HG02798 (cell line): ENCODE results near the gene SCP2.
A peak's percentile ranks its signal among the peaks of the same experiment; 100 is the strongest.
"Not testable (repeated sequence)": the region's sequence is repeated elsewhere in the genome, so short reads cannot be mapped to it uniquely, and the experiment has no call there.

Experiments used
- ATAC-seq: cut with Tn5 transposase; IDR thresholded peaks from one replicate; pipeline ENCODE4 v1.9.1; 2021; ENCODE audit warnings: mild to moderate bottlenecking; ENCODE audit not compliant: unreplicated experiment, poor library complexity

SCP2 gene

DNA sequence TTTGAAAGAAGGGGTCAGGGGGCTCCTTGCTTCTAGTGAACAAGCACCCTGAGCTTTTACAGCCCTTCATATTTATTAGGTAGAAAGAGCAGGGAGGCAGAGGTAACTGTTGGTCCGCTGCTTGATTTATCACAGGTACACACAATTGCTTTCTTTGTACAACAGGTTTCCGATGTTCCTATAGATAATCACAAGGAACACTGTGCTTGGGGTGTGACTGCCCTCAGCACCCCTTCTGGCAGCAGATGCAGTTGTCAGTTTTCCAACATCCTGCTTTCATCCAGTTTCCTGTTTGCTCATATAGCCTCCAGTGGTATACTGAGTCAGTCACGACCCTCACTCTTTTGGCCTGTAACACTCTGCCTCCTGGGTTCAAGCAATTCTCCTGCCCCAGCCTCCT, 40.6 kb downstream of the SCP2 start:
- no peak for ATAC-seq

DNA sequence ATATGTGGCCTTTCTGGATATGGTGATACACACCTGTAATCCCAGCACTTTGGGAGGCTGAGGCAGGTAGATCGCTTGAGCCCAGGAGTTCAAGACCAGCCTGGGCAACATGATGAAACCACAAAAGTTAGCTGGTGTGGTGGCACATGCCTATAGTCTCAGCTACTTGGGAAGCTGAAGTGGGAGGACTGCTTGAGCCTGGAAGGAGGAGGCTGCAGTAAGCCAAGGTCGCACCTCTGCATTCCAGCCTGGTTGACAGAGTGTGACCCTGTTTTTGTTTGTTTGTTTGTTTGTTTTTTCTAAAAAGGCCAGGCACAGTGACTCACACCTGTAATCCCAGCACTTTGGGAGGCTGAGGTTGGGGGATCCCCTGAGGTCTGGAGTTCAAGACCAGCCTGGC, 42.2 kb downstream of the SCP2 start:
- not testable (repeated sequence) for ATAC-seq

DNA sequence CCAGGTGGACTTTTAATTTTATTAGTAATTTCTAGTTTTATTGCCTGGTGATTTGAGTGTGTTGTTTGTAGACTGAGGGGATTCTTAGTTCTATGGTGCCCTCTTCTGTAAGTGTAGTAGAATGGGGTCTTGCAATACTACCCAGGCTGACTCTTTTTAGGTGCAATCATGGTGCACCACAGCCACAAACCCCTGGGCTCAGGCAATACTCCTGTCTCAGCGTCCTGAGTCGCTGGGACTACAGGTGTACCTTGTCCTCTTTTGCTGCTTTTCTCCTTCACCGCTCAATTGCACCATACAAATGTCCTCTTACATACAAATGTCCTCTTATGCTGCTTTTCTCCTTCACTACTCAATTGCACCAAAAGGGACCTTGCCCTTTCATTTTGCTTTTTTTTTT, 43.1 kb downstream of the SCP2 start:
- ATAC-seq = no peak

DNA sequence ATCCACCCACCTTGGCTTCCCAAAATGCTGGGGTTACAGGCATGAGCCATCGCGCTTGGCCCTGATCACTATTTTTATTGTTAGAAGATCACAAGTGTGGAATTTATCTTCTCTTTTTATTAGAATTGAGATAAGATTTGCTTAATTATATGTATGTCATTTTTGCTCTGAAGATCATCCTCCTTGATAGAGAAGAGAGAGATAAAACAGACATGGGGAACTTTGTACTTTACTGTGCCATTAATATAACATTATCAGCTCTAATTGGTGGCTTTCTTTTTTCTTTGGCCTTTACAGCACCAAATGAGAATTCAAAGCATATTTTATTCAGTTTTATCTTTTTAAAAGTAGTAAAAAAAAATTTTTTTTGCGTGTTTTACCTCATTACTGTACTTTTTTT, 46.8 kb downstream of the SCP2 start:
- no peak for ATAC-seq

DNA sequence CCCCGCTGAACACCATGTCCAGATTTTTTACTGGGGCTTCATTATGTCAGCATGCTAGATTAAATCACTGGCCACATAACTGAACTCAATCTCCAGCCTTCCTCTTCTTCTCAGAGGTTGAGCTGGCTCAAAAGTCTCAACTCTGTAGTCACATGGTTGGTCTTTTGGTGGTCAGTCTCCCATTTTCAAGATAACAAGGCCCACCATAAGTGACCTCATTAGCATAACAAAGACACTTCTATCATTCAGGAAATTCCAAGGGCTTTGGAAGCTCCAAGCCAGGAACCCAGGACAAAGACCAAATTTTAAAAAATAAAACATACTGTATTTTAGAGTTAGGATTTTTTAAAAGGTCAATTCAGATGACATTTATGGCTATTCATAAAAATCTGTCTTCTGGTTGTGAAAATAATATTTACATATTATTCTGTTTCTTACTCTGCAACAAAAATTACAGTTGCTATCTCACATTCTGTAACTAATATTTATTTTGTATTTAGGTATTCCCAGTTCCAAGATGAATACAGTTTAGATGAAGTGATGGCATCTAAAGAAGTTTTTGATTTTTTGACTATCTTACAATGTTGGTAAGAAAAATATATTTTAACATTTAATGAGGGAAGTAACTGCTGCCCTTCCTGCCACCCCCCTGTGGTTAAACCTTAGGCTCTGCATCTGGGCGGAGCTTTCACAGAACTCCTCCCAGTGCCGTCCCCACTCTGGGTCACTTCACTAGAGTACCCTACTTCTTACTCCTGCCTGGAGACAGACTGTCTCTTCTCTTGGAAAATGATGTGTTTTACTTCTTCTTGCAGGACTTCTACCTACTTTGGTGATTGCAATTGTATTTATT, 49.3 kb downstream of the SCP2 start:
- ATAC-seq = no peak

GRCh38 chr1:52978045-52978444, 51.0 kb downstream of the SCP2 start:
- no peak for ATAC-seq

GRCh38 chr1:52992733-52993132, 65.7 kb downstream of the SCP2 start:
- not testable (repeated sequence) for ATAC-seq

DNA sequence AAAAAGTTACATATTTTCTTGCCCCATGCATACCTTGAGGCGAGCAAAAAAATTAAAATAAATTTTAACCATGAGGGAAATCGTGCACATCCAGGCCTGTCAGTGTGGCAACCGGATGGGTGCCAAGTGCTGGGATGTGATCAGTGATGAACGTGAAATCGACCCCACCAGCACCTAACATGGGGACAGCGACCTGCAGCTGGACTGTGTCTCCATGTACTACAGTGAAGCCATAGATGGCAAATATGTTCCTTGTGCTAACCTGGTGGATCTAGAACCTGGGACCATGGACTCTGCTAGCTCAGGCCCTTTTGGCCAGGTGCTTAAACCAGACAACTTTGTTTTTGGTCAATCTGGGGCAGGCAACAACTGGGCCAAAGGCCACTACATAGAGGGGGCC, 67.6 kb downstream of the SCP2 start:
- ATAC-seq = no peak

GRCh38 chr1:52996653-52997052, 69.6 kb downstream of the SCP2 start:
- no peak for ATAC-seq

DNA sequence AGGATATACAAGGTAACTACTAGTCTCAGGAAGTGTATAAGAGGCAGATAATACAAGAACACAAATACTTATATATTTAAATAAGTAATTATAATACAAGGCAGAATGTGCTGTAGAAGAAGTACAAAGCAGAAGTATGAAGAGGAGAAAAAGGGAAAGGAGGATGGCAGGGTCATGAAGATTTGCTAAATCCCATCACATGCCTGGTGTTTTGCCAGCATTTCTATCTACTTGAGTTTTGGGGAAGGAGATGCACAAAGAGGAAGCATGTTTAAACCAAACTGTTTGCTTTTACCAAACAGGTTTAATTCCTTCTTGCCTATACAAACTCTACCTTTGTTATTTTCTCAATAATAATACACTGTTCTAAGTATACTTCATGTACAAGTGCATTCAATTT, 74.1 kb downstream of the SCP2 start:
- no peak for ATAC-seq

- ATAC-seq = not testable (repeated sequence)
Observed at GRCh38 chr1:53006612-53007011, 79.5 kb downstream of the SCP2 start.

GRCh38 chr1:53010247-53010646, 83.2 kb downstream of the SCP2 start:
- not testable (repeated sequence) for ATAC-seq

GRCh38 chr1:53011175-53011574, 84.1 kb downstream of the SCP2 start:
- no peak for ATAC-seq

DNA sequence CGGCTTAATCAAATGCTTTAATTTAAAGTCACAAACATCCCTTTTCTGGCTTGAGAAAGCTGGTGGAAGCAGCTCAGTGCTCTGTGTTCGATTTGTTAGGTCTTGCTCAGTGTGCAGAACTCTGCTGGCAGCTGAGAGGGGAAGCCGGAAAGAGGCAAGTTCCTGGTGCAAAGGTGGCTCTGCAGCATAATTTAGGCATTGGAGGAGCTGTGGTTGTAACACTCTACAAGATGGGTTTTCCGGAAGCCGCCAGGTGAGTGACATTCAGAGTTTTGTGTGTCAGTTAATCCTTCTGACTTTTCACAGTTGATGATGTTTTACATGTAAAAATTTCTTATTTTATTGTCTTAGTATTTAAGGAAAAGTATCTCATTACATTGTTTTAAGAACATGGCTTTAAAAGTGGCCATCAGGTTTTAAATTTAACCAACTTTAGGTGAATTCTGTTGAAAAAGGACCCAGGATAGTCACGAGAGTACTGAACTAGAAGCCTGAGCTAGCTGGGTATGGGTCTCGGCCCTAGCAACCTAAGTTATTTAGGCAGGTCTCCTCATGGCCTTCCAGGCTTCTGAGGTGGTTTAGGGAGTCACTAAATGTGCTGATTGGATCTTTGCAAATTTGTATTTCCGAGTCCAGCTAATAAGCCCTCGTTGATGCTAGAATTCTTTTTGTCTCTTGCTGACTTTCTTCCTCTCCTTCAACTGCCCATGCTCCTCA, 87.9 kb downstream of the SCP2 start:
- ATAC-seq = peak; percentile 91

DNA sequence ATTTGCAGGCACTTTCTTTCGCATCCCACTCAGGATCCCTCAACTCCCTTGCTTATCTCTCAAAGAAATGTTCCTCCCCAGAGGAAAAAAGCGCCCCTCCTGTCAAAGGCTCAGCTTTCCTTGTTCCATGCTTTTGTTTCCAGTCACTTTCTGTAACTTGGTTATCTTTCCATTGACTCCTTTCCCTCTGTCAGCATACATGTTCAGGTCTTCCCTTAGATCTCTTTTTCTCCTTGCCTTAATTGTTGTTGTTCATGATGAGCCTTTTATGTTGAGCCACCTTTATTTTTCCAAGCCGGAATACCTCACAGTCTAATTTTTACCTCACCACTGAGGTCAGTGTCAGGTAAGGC, 88.4 kb downstream of the SCP2 start:
- ATAC-seq = no peak

DNA sequence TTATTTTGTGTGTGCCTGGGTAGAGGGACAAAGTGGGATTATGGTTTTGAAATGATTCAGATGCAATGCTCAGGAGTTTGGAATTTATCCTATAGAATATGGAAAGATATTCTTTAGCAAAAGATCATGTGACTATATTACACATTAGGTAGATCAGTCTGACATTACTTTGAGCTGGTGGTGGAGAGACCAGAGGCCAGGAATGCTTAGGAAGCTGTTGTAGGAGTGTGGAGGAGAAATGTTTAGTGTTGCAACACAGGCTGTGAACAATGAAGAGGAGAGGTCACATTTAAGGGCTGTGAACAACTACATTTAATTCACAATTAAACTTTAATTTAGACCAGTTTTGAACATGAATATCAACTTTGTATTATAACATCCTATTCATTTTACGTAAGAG, 89.6 kb downstream of the SCP2 start:
- ATAC-seq = no peak

GRCh38 chr1:53020588-53020987, 93.5 kb downstream of the SCP2 start:
- no peak for ATAC-seq

DNA sequence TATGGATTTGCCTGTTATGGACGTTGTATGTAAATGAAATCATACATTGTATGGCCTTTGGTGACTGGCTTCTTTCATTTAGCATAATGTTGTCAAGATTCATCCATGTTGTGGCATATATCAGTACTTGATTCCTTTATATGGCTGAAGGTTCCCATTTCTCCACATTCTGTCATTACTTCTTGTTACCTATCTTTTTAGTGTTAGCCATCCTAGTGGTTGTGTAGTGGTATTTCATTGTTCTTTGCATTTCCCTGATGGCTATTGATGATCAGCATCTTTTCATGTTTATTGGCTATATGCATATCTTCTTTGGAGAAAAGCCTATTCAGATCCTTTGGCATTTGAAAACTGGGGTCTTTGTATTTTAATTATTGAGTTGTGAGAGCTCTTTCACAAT, 95.1 kb downstream of the SCP2 start:
- ATAC-seq = no peak

DNA sequence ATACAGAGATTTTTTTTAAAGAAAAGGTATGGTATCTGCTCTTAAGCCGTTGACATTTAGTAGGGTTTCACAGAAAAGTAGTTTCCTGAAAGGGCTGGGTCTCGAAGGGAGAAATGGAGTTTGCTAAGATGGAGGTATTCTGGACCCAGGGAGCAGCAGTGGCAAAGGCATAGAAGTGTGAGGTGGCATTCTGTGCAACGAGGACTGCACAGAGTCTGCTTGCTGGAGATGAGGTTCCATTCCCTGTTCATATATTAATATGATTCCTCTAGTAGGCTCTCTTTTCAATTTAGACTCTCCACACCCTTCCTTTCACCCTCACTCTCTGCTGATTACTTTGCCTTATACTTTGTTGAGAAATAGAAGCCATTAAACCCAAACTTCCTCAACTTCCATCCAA, 96.5 kb downstream of the SCP2 start:
- ATAC-seq = no peak

GRCh38 chr1:53024117-53024516, 97.0 kb downstream of the SCP2 start:
- ATAC-seq = no peak

- ATAC-seq = no peak
Observed at GRCh38 chr1:53025034-53025768, 98.1 kb downstream of the SCP2 start.
